ENCODE measurements around the gene PSMC2. TPM values are rescaled to one million over a fixed set of nuclear protein-coding genes. Genes with fewer than 3 reads are reported as not detected.

The PSMC2 gene
- total RNA-seq (2014; rRNA removed) = 190 and 237 TPM in 2 replicates
- percentile 91 among the genes with signal in this experiment for Bru-seq, nascent RNA
- BruChase-seq, experiment 1, labeled RNA remaining after a 6-hour chase = percentile 94 among the genes with signal in this experiment
- percentile 91 among the genes with signal in this experiment for BruChase-seq, experiment 2, labeled RNA remaining after a 2-hour chase
- long read RNA-seq, transcript PSMC2-201 (12 exons, 2,637 nt) = major isoform, 137 of 218 reads
- long read RNA-seq, partial matches to known transcripts = 72 of 218 reads
- long read RNA-seq, other reads (novel, unspliced or antisense) = 8 of 218 reads

DNA sequence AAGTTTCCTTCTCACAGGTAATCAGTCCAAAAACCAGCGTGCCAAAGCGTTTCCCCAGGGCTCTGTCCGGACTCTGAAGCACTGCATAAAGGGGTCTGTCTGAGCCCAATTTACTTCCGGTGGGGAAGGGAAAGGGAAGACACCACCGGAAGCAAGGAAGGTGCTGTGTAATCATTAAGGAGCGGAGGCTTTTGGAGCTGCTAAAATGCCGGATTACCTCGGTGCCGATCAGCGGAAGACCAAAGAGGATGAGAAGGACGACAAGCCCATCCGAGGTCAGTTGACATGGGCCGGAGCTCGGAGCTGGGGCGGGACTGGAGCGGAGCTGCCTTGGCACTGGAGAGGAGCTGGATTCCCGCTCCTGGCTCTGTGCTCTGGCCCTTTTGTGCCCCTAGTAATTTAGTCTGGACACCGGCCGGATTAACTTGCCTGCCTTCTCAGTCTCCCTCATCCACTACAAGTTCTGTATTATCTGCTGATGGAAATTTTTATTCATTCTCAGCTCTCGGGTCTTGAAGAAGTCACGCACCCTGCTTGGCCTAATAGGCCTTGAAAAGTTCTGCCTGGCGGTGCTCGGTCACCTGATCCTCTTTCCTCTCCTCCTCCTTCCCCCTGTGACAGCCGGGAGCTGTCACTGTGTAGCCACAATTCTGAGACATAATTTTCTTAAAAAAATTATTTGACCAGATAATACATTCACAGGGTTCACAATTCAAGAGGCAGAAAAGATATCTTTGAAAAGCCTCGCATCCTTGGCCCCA, at the start of gene PSMC2:
PSMC2 (plus strand) TSS at position 137 of the 761 bp plus-strand sequence; CDS start at position 206, 69 bp downstream.
- peaks cover 39% of the 10 kb centered on the region for H3K4me1 ChIP-seq (ENCODE audit: insufficient read depth, low read length)
- TF ChIP-seq, protein P1, sequence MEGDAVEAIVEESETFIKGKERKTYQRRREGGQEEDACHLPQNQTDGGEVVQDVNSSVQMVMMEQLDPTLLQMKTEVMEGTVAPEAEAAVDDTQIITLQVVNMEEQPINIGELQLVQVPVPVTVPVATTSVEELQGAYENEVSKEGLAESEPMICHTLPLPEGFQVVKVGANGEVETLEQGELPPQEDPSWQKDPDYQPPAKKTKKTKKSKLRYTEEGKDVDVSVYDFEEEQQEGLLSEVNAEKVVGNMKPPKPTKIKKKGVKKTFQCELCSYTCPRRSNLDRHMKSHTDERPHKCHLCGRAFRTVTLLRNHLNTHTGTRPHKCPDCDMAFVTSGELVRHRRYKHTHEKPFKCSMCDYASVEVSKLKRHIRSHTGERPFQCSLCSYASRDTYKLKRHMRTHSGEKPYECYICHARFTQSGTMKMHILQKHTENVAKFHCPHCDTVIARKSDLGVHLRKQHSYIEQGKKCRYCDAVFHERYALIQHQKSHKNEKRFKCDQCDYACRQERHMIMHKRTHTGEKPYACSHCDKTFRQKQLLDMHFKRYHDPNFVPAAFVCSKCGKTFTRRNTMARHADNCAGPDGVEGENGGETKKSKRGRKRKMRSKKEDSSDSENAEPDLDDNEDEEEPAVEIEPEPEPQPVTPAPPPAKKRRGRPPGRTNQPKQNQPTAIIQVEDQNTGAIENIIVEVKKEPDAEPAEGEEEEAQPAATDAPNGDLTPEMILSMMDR (conservative IDR thresholded peaks at IDR 0.05; ENCODE audit: low read depth, low read length) = no peak
- TF ChIP-seq EZH2phosphoT487 (IDR thresholded peaks at IDR 0.05; ENCODE audit: borderline replicate concordance, low read length) = no peak
- TF ChIP-seq EZH2 (IDR thresholded peaks at IDR 0.05; ENCODE audit: low read length, unreplicated experiment) = no peak
- POLR2A ChIA-PET (ENCODE audit: unreplicated experiment) = no interaction called here
- H3K9ac ChIP-seq (ENCODE audit: low read length) = peak within 1 kb of the TSS; percentile 96
- intact Hi-C loops (cut with micrococcal nuclease) = loop anchor here (1.0 to 10.0 kb wide), 4 partner anchors 40 to 203 kb away; partner anchors contain the start of gene NAPEPLD
- peak within 1 kb of the TSS; percentile 78 for H2AFZ ChIP-seq (ENCODE audit: low read length)
- H3K27me3 ChIP-seq (ENCODE audit: low read length) = no peaks in the 10 kb centered on the region
- peak; percentile 88 for DNase-seq
- TSS peak; percentile 76 for BruUV-seq (replicated peaks)
- H3K9me3 ChIP-seq (ENCODE audit: low read length) = no peaks in the 10 kb centered on the region
- no peaks in the 10 kb centered on the region for H3F3A ChIP-seq (ENCODE audit: low read length, unreplicated experiment)
- H3K79me2 ChIP-seq (ENCODE audit: low read length) = peaks cover 85% of the 10 kb centered on the region
- H4K20me1 ChIP-seq (ENCODE audit: low read length) = peaks cover 41% of the 10 kb centered on the region
- peak within 1 kb of the TSS; percentile 86 for H3K27ac ChIP-seq (ENCODE audit: low read length)
- CTCF ChIA-PET = interaction anchor here (0.6 kb wide), 1 partner anchor 199 kb away, joined by 4 read pairs; no protein-coding TSS in a partner anchor
- peak; percentile 63 for ATAC-seq
- peak within 1 kb of the TSS; percentile 90 for H3K4me2 ChIP-seq (ENCODE audit: low read length)
- peak within 1 kb of the TSS; percentile 83 for H3K4me3 ChIP-seq (ENCODE audit: low read length)
- no peaks in the 10 kb centered on the region for H3K9me2 ChIP-seq (replicated peaks; ENCODE audit: low read length)
- peaks cover 7% of the 10 kb centered on the region; the same call in 1 of the 2 replicates for H3K36me3 ChIP-seq (ENCODE audit: low read depth, low read length)

DNA sequence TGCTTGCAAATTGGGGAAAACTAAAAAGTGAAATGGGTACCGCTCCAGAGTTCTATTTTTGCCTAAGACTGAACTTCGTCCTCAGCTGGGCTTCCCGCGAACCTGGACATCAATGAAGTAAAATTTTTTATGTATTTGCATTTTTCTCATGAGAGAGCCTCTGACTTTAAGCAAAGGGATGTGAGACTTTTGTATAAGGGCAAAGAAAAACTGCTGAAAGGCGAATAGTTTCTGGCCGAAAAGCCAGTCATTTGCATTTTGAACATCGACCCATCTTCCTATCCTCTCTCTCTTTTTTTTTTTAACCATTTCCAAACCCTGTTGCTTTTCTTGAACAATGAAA, 49.6 kb upstream of the PSMC2 start:
- peak overlapping the region; percentile 93 for H3K4me3 ChIP-seq (ENCODE audit: low read length)
- POLR2A ChIA-PET (ENCODE audit: unreplicated experiment) = no interaction called here
- H3K9me3 ChIP-seq (ENCODE audit: low read length) = no peaks in the 10 kb centered on the region
- H4K20me1 ChIP-seq (ENCODE audit: low read length) = no peaks in the 10 kb centered on the region
- no peaks in the 10 kb centered on the region for H3F3A ChIP-seq (ENCODE audit: low read length, unreplicated experiment)
- peaks cover 12% of the 10 kb centered on the region for H3K4me1 ChIP-seq (ENCODE audit: insufficient read depth, low read length)
- TF ChIP-seq, protein P1 (conservative IDR thresholded peaks at IDR 0.05; ENCODE audit: low read depth, low read length) = no peak
- TF ChIP-seq EZH2 (IDR thresholded peaks at IDR 0.05; ENCODE audit: low read length, unreplicated experiment) (no peak), EZH2phosphoT487 (IDR thresholded peaks at IDR 0.05; ENCODE audit: borderline replicate concordance, low read length) (no peak)
- CTCF ChIA-PET = no interaction called here
- peak overlapping the region; percentile 89 for H3K4me2 ChIP-seq (ENCODE audit: low read length)
- intact Hi-C loops (cut with micrococcal nuclease) = loop anchor here (1.0 to 10.0 kb wide), 3 partner anchors 109 to 1617 kb away; no protein-coding TSS in a partner anchor
- peak overlapping the region; percentile 79 for H2AFZ ChIP-seq (ENCODE audit: low read length)
- no peaks in the 10 kb centered on the region for H3K27me3 ChIP-seq (ENCODE audit: low read length)
- H3K9ac ChIP-seq (ENCODE audit: low read length) = peak overlapping the region; percentile 93
- H3K36me3 ChIP-seq (ENCODE audit: low read depth, low read length) = peaks cover 23% of the 10 kb centered on the region; the same call in 1 of the 2 replicates
- peaks cover 38% of the 10 kb centered on the region for H3K79me2 ChIP-seq (ENCODE audit: low read length)
- H3K27ac ChIP-seq (ENCODE audit: low read length) = peak overlapping the region; percentile 39; the same call in 1 of the 2 replicates
- ATAC-seq = no peak
- BruUV-seq (replicated peaks) = no TSS peak
- no peak for DNase-seq
- no peaks in the 10 kb centered on the region for H3K9me2 ChIP-seq (replicated peaks; ENCODE audit: low read length)
